Psoas muscle (tissue), 8 donors: ENCODE results near the gene SEH1L. TPM values are rescaled to one million over a fixed set of nuclear protein-coding genes. Genes with fewer than 3 reads are reported as not detected.

Experiments
- ATAC-seq, 4 donors: fragments of 200-7000 bp; cut with Tn5 transposase; one replicate each; pipeline ENCODE4 v1.9.1; 2020; ENCODE audit warnings: moderate library complexity in 3 of 4, mild to moderate bottlenecking in 2 of 4
- DNase-seq, 2 donors: peaks; one replicate each; pipeline ENCODE4 v3.0.0-alpha.2; 2020
- H3K27ac ChIP-seq: fragments of 200-600 bp; one replicate; pipeline ENCODE4 v1.8.0; 2022
- H3K27me3 ChIP-seq, 3 donors: fragments of 200-600 bp in 1 of 3; one replicate each; pipeline versions ENCODE4 v1.6.1 to v1.8.0; 2013 to 2022; ENCODE audit warnings: low read length in 2 of 3, mild to moderate bottlenecking in 2 of 3, moderate library complexity in 1 of 3; ENCODE audit not compliant: insufficient read depth in 3 of 3
- H3K36me3 ChIP-seq, 2 donors: fragments of 200-600 bp in 1 of 2; one replicate each; pipeline versions ENCODE4 v1.6.1 to v1.8.0; 2013 to 2022; ENCODE audit warnings: low read depth in 1 of 2, mild to moderate bottlenecking in 1 of 2, moderate library complexity in 1 of 2; ENCODE audit not compliant: insufficient read depth in 1 of 2
- H3K4me1 ChIP-seq: fragments of 200-600 bp; one replicate; pipeline ENCODE4 v1.8.0; 2022
- H3K4me3 ChIP-seq: fragments of 200-600 bp; one replicate; pipeline ENCODE4 v1.8.0; 2022; ENCODE audit warnings: mild to moderate bottlenecking
- H3K9me3 ChIP-seq: fragments of 200-600 bp; one replicate; pipeline ENCODE4 v1.8.0; 2022
- CTCF ChIP-seq: fragments of 200-600 bp; IDR thresholded peaks from one replicate; pipeline ENCODE4 v1.8.0; 2022; ENCODE audit warnings: antibody characterized with exemption
- WGBS, 3 donors: extraction: QIAGEN DNeasy Blood & Tissue Kit; methylation state at CpG; one replicate each; pipeline versions ENCODE4 v1.1.6 to v1.1.7; 2013; 5-methylcytosine and 5-hydroxymethylcytosine counted together
- intact Hi-C, 2 donors: fragments of 100-400 bp; cut with DNase I; formaldehyde crosslinking; loops; one replicate each; pipeline versions ENCODE4 v1.11.0 to v1.14.2; 2022
- polyA plus RNA-seq, 3 donors: library from polyadenylated mRNA; stranded (reverse); fragments of 200-250 nt; gene quantifications; one replicate each; pipeline ENCODE4 v1.2.3, GENCODE V29; 2013
- total RNA-seq, 4 donors: library from RNA; stranded (reverse); fragmentation: NEBNext Ultra II Directional in 2 of 4; extraction: Animal tissue kit (Norgen Biotek cat#: 25700) in 2 of 4; gene quantifications; one replicate each; pipeline versions ENCODE4 v1.2.1 to v1.2.4, GENCODE V29; 2021 to 2023
- donor health status: healthy with polysubstance abuse.
- donor health status: DM: no; HTN: no; CAD: no; lungs with moderate emphysema.
- donor health status: Bipolar disorder and iron deficiency.
- donor health status: healthy.
- donor health status: DM: yes; HTN: yes; CAD: no.
- donor health status: DM: no; HTN: no; CAD: no.
- donor health status: DM: no; HTN: no; CAD: no.
- donor health status: DM: yes; HTN: yes; CAD: no.

Gene SEH1L
- total and polyA plus RNA-seq, 7 donors = 22.7 to 70.9 (median 38.2) TPM

- DNase-seq (no peak), ATAC-seq (no peak)
- Histone ChIP-seq H3K4me1 (no peaks in the 10 kb centered on the region), H3K27ac (no peak overlapping the region), H3K27me3 (no peaks in the 10 kb centered on the region), H3K9me3 (no peaks in the 10 kb centered on the region), H3K4me3 (no peak overlapping the region), H3K36me3 (no peaks in the 10 kb centered on the region)
- 70 to 77% (median 76%) methylated on average over 7 of the region's 7 CpGs for WGBS, 3 donors
- TF ChIP-seq CTCF = no peak
- intact Hi-C loops = no loop called here
These were observed 26.6 kb upstream of the SEH1L start for GRCh38 chr18:12921178-12921577.

- 77 to 89% (median 88%) methylated on average over 1 of the region's 1 CpG for WGBS, 3 donors
- Histone ChIP-seq H3K27ac (no peak overlapping the region), H3K4me1 (no peaks in the 10 kb centered on the region), H3K27me3 (no peaks in the 10 kb centered on the region), H3K4me3 (no peak overlapping the region), H3K9me3 (no peaks in the 10 kb centered on the region), H3K36me3 (no peaks in the 10 kb centered on the region)
- DNase-seq (no peak), ATAC-seq (no peak)
- intact Hi-C loops = no loop called here
- no peak for TF ChIP-seq CTCF
These were observed 25.5 kb upstream of the SEH1L start for GRCh38 chr18:12922266-12922665.

DNA sequence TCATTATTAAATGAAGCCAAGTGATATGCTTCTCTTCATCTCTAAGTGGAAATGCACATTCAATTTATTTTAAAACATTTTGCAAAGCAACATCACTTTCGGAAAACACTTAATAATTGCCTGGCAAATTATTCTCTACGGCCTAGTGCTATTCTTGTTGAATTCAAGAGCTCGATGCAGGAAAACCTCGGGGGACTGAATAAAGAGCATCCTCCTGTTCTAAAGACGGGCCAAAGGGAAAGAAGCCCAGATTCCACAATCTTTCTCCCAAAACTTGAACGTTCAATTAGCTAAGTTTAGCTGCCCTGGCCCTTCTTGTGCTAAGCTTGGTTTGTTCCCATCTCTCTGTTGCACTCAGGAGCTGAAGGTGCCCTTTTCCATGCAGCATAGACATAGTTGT lies 23.2 kb upstream of the SEH1L start:
- no peak for ATAC-seq
- H3K9me3 ChIP-seq = no peaks in the 10 kb centered on the region
- no peaks in the 10 kb centered on the region for H3K4me1 ChIP-seq
- no peaks in the 10 kb centered on the region for H3K36me3 ChIP-seq
- no peak for TF ChIP-seq CTCF
- intact Hi-C loops = no loop called here
- 50 to 60% (median 57%) methylated on average over 6 of the region's 6 CpGs for WGBS, 3 donors
- H3K27me3 ChIP-seq = no peaks in the 10 kb centered on the region
- H3K27ac ChIP-seq = no peak overlapping the region
- DNase-seq = no peak
- no peak overlapping the region for H3K4me3 ChIP-seq

DNA sequence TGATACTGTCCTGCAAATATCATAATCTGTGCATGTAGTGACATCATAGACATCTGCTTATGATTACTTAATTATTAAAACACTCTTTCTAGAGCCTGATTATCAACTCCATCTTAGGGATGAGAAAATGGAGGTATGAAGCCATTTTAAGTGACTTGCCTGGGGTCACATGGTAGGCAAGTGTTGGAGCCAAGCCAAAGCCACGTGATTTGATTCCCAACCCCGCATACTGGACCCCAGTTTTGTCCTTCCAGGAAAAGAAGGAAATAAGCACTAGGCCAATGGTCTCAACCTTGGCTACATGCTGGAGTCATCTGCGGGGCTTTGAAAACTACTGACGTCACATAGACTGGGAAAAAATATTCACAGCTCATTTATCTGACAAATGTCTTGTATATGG lies 19.6 kb upstream of the SEH1L start:
- no peak for TF ChIP-seq CTCF
- H3K27ac ChIP-seq = no peak overlapping the region
- intact Hi-C loops = no loop called here

GRCh38 chr18:12928641-12929040 lies 19.2 kb upstream of the SEH1L start:
- 72 to 83% (median 75%) methylated on average over 5 of the region's 5 CpGs for WGBS, 3 donors
- no peak for TF ChIP-seq CTCF
- ATAC-seq = no peak
- Histone ChIP-seq H3K27me3 (no peaks in the 10 kb centered on the region), H3K36me3 (no peaks in the 10 kb centered on the region), H3K4me1 (no peaks in the 10 kb centered on the region), H3K27ac (no peak overlapping the region), H3K4me3 (no peak overlapping the region), H3K9me3 (no peaks in the 10 kb centered on the region)
- no peak for DNase-seq
- intact Hi-C loops = no loop called here

More for the DNA sequence above, 19.6 kb upstream of the SEH1L start:
- no peaks in the 10 kb centered on the region for H3K9me3 ChIP-seq
- no peak for DNase-seq
- H3K27me3 ChIP-seq = no peaks in the 10 kb centered on the region
- WGBS, 3 donors = 66 to 71% (median 66%) methylated on average over 4 of the region's 4 CpGs
- H3K36me3 ChIP-seq = no peaks in the 10 kb centered on the region
- H3K4me3 ChIP-seq = no peak overlapping the region
- ATAC-seq = no peak
- H3K4me1 ChIP-seq = no peaks in the 10 kb centered on the region
